Neural progenitor cell (in vitro differentiated cells): ENCODE results near the gene PCDHGB3. TPM values are rescaled to one million over a fixed set of nuclear protein-coding genes. Genes with fewer than 3 reads are reported as not detected.
"Not testable (repeated sequence)": the region's sequence is repeated elsewhere in the genome, so short reads cannot be mapped to it uniquely, and the experiment has no call there.

ENCODE experiments used
- DNase-seq: peaks from one replicate; pipeline ENCODE4 v3.0.0-alpha.2; 2016; ENCODE audit warnings: low spot score
- H2AFZ ChIP-seq: fragments of 200-600 bp; sonication (generic); replicated peaks from 2 replicates; pipeline ENCODE4 v1.6.1; 2016; ENCODE audit warnings: antibody characterized with exemption
- H3F3A ChIP-seq: fragments of 200-600 bp; sonication (generic); 2 replicates; pipeline ENCODE4 v1.6.1; 2016; ENCODE audit warnings: antibody characterized with exemption, low read depth
- H3K27ac ChIP-seq: fragments of 200-600 bp; sonication (generic); 2 replicates; pipeline ENCODE4 v1.5.1; 2016; ENCODE audit warnings: mild to moderate bottlenecking
- H3K27me3 ChIP-seq: fragments of 200-600 bp; sonication (generic); 2 replicates; pipeline ENCODE4 v1.6.1; 2016; ENCODE audit warnings: mild to moderate bottlenecking, moderate library complexity
- H3K36me3 ChIP-seq: fragments of 200-600 bp; sonication (generic); 2 replicates; pipeline ENCODE4 v1.5.1; 2016
- H3K4me1 ChIP-seq: fragments of 200-600 bp; sonication (generic); 2 replicates; pipeline ENCODE4 v1.6.1; 2016; ENCODE audit warnings: mixed run types
- H3K4me2 ChIP-seq: fragments of 200-600 bp; sonication (generic); 2 replicates; pipeline ENCODE4 v1.6.1; 2016
- H3K4me3 ChIP-seq: fragments of 200-600 bp; sonication (generic); 2 replicates; pipeline ENCODE4 v1.5.1; 2016
- H3K79me2 ChIP-seq: fragments of 200-600 bp; sonication (generic); 2 replicates; pipeline ENCODE4 v1.6.1; 2016; ENCODE audit warnings: low read depth
- H3K9ac ChIP-seq: fragments of 200-600 bp; sonication (generic); 2 replicates; pipeline ENCODE4 v1.6.1; 2016
- H3K9me3 ChIP-seq: fragments of 200-600 bp; sonication (generic); 2 replicates; pipeline ENCODE4 v1.5.1; 2016; ENCODE audit warnings: low read depth
- H4K20me1 ChIP-seq: fragments of 200-600 bp; sonication (generic); 2 replicates; pipeline ENCODE4 v1.6.1; 2016; ENCODE audit warnings: low read depth
- H3K27ac Mint-ChIP-seq: 3 replicates; pipeline ENCODE4 v1.8.0; 2021; ENCODE audit warnings: mixed read lengths
- H3K27me3 Mint-ChIP-seq: 2 replicates; pipeline ENCODE4 v1.8.0; 2022; ENCODE audit warnings: low read depth, mild to moderate bottlenecking, inconsistent platforms, moderate library complexity, mixed read lengths; ENCODE audit not compliant: insufficient read depth
- H3K36me3 Mint-ChIP-seq: 3 replicates; pipeline ENCODE4 v1.8.0; 2021; ENCODE audit warnings: mixed read lengths
- H3K4me1 Mint-ChIP-seq: 3 replicates; pipeline ENCODE4 v1.8.0; 2021; ENCODE audit warnings: mixed read lengths
- H3K4me3 Mint-ChIP-seq: 3 replicates; pipeline ENCODE4 v1.8.0; 2021; ENCODE audit warnings: mild to moderate bottlenecking, moderate library complexity, mixed read lengths
- H3K9me3 Mint-ChIP-seq: 3 replicates; pipeline ENCODE4 v1.8.0; 2020; ENCODE audit warnings: mixed read lengths
- EZH2 ChIP-seq: fragments of 200-600 bp; sonication (generic); IDR thresholded peaks from 2 replicates; pipeline ENCODE4 v1.6.1; 2017; ENCODE audit warnings: antibody characterized with exemption, mild to moderate bottlenecking, moderate library complexity
- EZH2phosphoT487 ChIP-seq: fragments of 200-600 bp; sonication (generic); IDR thresholded peaks from 2 replicates; pipeline ENCODE4 v1.6.1; 2017; ENCODE audit warnings: antibody characterized with exemption
- total RNA-seq: library from RNA; depleted of rRNA; stranded (reverse); fragments of >200 nt; gene quantifications from 2 replicates; pipeline ENCODE4 v1.2.3, GENCODE V29; 2015; ENCODE audit warnings: low replicate concordance
- TF ChIP-seq, protein P1 (sequence below): fragments of 200-600 bp; sonication (generic); IDR thresholded peaks from 2 replicates; pipeline ENCODE4 v1.5.1; 2017; ENCODE audit warnings: antibody characterized with exemption, mild to moderate bottlenecking

The PCDHGB3 gene
- total RNA-seq, 1 donor from 2014 or later = 0.95 TPM

DNA sequence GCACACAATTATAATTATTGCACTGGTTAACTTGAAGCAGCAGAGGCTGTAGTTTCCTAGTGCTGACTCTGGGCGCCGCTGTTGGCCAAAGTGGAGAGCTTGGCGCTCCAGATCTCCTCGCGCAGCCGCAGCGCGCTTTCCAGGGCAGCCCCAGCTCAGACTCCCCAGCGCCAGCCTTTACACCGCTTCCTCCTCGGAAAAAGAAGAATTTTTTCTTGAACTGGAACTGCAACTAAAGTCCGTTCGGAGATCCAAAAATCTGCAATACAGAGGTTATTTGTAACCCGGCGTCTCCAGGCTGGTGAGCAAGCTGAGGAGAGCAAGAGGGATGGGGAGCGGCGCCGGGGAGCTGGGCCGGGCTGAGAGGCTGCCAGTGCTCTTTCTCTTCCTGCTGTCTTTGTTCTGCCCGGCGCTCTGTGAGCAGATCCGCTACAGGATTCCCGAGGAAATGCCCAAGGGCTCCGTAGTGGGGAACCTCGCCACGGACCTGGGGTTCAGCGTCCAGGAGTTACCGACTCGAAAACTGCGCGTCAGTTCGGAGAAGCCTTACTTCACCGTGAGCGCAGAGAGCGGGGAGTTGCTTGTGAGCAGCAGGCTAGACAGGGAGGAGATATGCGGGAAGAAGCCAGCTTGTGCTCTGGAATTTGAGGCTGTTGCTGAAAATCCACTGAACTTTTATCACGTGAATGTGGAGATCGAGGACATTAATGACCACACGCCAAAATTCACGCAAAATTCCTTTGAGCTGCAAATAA is 17.7 kb downstream of the PCDHGB3 start, which contains the start of gene PCDHGB4:
PCDHGB4 (plus strand) TSS at position 142 of the 755 bp plus-strand sequence; CDS start at position 329, 187 bp downstream.
- not testable (repeated sequence) for H3F3A ChIP-seq, H3K27ac ChIP-seq, H3K4me1 Mint-ChIP-seq, H3K27ac Mint-ChIP-seq, H2AFZ ChIP-seq, H4K20me1 ChIP-seq, H3K4me3 Mint-ChIP-seq, H3K4me1 ChIP-seq, H3K27me3 ChIP-seq, H3K79me2 ChIP-seq, H3K27me3 Mint-ChIP-seq, H3K36me3 Mint-ChIP-seq, H3K9ac ChIP-seq
- H3K9me3 Mint-ChIP-seq = peaks cover 56% of the 10 kb centered on the region
- Histone ChIP-seq H3K36me3 (peaks cover 11% of the 10 kb centered on the region), H3K4me2 (peak within 1 kb of the TSS; percentile 46), H3K9me3 (peaks cover 32% of the 10 kb centered on the region), H3K4me3 (peak within 1 kb of the TSS; percentile 41)
- DNase-seq = peak; percentile 68
- TF ChIP-seq, protein P1, sequence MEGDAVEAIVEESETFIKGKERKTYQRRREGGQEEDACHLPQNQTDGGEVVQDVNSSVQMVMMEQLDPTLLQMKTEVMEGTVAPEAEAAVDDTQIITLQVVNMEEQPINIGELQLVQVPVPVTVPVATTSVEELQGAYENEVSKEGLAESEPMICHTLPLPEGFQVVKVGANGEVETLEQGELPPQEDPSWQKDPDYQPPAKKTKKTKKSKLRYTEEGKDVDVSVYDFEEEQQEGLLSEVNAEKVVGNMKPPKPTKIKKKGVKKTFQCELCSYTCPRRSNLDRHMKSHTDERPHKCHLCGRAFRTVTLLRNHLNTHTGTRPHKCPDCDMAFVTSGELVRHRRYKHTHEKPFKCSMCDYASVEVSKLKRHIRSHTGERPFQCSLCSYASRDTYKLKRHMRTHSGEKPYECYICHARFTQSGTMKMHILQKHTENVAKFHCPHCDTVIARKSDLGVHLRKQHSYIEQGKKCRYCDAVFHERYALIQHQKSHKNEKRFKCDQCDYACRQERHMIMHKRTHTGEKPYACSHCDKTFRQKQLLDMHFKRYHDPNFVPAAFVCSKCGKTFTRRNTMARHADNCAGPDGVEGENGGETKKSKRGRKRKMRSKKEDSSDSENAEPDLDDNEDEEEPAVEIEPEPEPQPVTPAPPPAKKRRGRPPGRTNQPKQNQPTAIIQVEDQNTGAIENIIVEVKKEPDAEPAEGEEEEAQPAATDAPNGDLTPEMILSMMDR = peak; percentile 66

DNA sequence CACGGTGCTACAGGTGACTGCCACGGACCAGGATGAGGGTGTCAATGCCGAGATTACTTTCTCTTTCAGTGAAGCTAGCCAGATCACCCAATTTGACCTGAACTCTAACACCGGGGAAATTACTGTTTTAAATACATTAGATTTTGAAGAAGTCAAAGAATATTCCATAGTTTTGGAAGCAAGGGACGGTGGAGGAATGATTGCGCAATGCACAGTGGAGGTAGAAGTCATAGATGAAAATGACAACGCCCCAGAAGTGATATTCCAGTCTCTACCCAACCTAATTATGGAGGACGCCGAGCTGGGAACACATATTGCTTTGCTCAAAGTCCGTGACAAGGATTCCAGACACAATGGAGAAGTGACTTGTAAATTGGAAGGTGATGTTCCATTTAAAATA is 18.6 kb downstream of the PCDHGB3 start:
- Histone ChIP-seq H3K79me2 (no peaks in the 10 kb centered on the region), H3K4me2 (no peak overlapping the region), H3K27me3 (no peaks in the 10 kb centered on the region), H4K20me1 (no peaks in the 10 kb centered on the region), H3K9ac (no peak overlapping the region), H3K27ac (no peak overlapping the region), H3K9me3 (peaks cover 40% of the 10 kb centered on the region), H3F3A (peaks cover 7% of the 10 kb centered on the region), H3K4me1 (no peaks in the 10 kb centered on the region), H2AFZ (no peak overlapping the region), H3K36me3 (peaks cover 17% of the 10 kb centered on the region), H3K4me3 (peak overlapping the region; percentile 13)
- no peak for DNase-seq
- Mint-ChIP-seq H3K4me3 (no peak overlapping the region), H3K27me3 (peaks cover 5% of the 10 kb centered on the region), H3K27ac (no peak overlapping the region), H3K36me3 (peaks cover 9% of the 10 kb centered on the region), H3K4me1 (no peaks in the 10 kb centered on the region), H3K9me3 (peaks cover 58% of the 10 kb centered on the region)
- TF ChIP-seq EZH2phosphoT487 = no peak
- no peak for TF ChIP-seq EZH2
- TF ChIP-seq, protein P1 = no peak

DNA sequence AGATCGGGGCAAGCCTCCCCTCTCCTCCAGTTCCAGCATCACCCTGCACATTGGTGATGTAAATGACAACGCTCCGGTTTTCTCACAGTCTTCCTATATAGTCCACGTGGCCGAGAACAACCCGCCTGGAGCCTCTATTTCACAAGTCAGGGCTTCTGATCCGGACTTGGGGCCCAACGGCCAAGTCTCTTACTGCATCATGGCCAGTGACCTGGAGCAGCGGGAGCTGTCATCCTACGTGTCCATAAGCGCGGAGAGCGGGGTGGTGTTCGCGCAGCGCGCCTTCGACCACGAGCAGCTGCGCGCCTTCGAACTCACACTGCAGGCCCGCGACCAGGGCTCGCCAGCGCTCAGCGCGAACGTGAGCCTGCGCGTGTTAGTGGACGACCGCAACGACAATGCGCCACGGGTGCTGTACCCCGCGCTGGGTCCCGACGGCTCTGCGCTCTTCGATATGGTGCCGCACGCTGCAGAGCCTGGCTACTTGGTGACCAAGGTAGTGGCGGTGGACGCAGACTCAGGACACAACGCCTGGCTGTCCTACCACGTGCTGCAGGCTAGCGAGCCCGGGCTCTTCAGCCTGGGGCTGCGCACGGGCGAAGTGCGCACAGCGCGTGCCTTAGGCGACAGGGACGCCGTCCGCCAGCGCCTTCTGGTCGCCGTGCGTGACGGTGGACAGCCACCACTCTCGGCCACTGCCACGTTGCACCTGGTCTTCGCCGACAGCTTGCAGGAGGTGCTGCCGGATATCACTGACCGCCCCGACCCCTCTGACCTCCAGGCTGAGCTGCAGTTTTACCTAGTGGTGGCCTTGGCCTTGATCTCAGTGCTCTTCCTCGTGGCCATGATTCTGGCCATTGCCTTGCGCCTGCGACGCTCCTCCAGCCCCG is 19.4 kb downstream of the PCDHGB3 start:
- H3K27me3 ChIP-seq = no peaks in the 10 kb centered on the region
- Mint-ChIP-seq H3K36me3 (peaks cover 9% of the 10 kb centered on the region), H3K4me1 (no peaks in the 10 kb centered on the region), H3K9me3 (peaks cover 58% of the 10 kb centered on the region), H3K27ac (no peak overlapping the region), H3K27me3 (peaks cover 5% of the 10 kb centered on the region), H3K4me3 (no peak overlapping the region)
- H3K27ac ChIP-seq = no peak overlapping the region
- no peak overlapping the region for H3K4me3 ChIP-seq
- H3K4me2 ChIP-seq = no peak overlapping the region
- H3K79me2 ChIP-seq = no peaks in the 10 kb centered on the region
- peaks cover 19% of the 10 kb centered on the region for H3K36me3 ChIP-seq
- H4K20me1 ChIP-seq = no peaks in the 10 kb centered on the region
- no peak for DNase-seq
- TF ChIP-seq, protein P1 = no peak
- no peak for TF ChIP-seq EZH2phosphoT487
- no peak for TF ChIP-seq EZH2
- H3K9ac ChIP-seq = no peak overlapping the region
- H3K4me1 ChIP-seq = no peaks in the 10 kb centered on the region
- H2AFZ ChIP-seq = no peak overlapping the region
- peaks cover 7% of the 10 kb centered on the region for H3F3A ChIP-seq
- H3K9me3 ChIP-seq = peaks cover 45% of the 10 kb centered on the region
